ENCODE measurements around the gene SSX2IP. TPM values are rescaled to one million over a fixed set of nuclear protein-coding genes. Genes with fewer than 3 reads are reported as not detected.

The SSX2IP gene
- total RNA-seq, 1 donor from 2014 or later, result 12.5 TPM

- TF ChIP-seq CTCF (conservative IDR thresholded peaks at IDR 0.05; ENCODE audit: low read depth, low read length), result no peak
- no peak for DNase-seq (ENCODE audit: low read depth)
- no peak overlapping the region for H3K4me3 ChIP-seq (ENCODE audit: low read depth, low read length)
Measured at GRCh38 chr1:84700070-84700469, 9.8 kb upstream of the SSX2IP start.

- DNase-seq (ENCODE audit: low read depth), result peak; percentile 67
- no peak for TF ChIP-seq CTCF (conservative IDR thresholded peaks at IDR 0.05; ENCODE audit: low read depth, low read length)
- H3K4me3 ChIP-seq (ENCODE audit: low read depth, low read length), result no peak overlapping the region
Measured at GRCh38 chr1:84698151-84699110, 8.2 kb upstream of the SSX2IP start.

DNA sequence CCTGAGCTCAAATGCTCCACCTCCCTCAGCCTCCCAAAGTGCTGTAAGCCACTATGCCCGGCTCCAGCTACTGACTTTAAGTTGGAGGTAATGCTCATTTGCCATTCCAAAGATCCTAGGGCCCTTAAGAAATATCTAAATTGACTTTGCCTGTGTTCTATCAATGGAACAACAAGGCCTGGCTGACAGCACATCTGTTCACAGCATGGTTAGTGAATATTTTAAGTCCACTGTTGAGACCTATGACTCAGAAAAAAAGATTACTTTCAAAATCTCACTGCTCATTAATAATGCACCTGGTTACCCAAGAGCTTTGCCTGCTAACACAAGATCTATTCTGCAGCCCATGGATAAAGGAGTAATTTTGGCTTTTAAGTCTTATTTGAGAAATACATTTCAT, 3.5 kb upstream of the SSX2IP start:
- TF ChIP-seq CTCF (conservative IDR thresholded peaks at IDR 0.05; ENCODE audit: low read depth, low read length), result no peak
- DNase-seq (ENCODE audit: low read depth), result no peak
- H3K4me3 ChIP-seq (ENCODE audit: low read depth, low read length), result no peak overlapping the region

GRCh38 chr1:84693005-84693404, 2.7 kb upstream of the SSX2IP start:
- TF ChIP-seq CTCF (conservative IDR thresholded peaks at IDR 0.05; ENCODE audit: low read depth, low read length), result no peak
- DNase-seq (ENCODE audit: low read depth), result no peak
- peak overlapping the region; percentile 6 for H3K4me3 ChIP-seq (ENCODE audit: low read depth, low read length)

GRCh38 chr1:84692391-84692790, 2.1 kb upstream of the SSX2IP start:
- no peak for DNase-seq (ENCODE audit: low read depth)
- TF ChIP-seq CTCF (conservative IDR thresholded peaks at IDR 0.05; ENCODE audit: low read depth, low read length), result no peak
- H3K4me3 ChIP-seq (ENCODE audit: low read depth, low read length), result no peak overlapping the region

DNA sequence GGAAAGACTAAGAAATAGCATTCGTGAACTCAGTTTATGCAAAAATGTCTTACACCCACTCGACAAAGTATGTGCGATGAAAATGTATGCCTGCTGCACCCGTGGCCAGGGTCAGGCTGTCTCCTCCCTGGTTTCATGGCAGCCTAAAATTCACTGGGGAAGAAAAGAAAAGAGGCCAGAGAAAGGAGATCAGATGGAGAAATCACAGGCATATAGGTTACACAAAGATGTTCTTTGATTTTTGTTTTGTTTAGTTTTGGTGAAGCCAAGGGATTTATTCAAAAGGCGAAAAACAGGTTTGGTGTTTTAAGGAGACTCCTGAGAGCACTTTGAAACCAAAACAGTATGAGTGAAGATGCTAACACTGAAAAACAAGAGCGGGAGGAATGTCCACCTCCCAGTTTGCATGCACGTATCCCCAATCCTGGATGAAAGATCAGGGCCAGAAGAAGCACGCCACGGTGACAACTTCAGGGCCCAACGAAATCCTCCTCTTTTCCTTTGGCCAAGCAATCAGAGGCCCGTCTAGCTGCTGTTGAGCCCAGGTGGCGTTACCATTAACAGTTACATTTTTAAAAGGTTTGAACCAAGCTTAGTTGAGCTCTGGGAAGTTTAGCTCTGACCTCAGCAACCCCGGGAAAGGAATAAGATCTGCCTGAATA, 992 bp upstream of the SSX2IP start:
- DNase-seq (ENCODE audit: low read depth), result no peak
- peak overlapping the region; percentile 77 for H3K4me3 ChIP-seq (ENCODE audit: low read depth, low read length)
- TF ChIP-seq CTCF (conservative IDR thresholded peaks at IDR 0.05; ENCODE audit: low read depth, low read length), result no peak

All from epithelial cell of proximal tubule (primary cell).